Gastrocnemius medialis (tissue), 4 donors: ENCODE measurements around the gene ASXL1. TPM values are rescaled to one million over a fixed set of nuclear protein-coding genes. Genes with fewer than 3 reads are reported as not detected.

Experiments used
- ATAC-seq, 2 donors: fragments of 150-250 bp; one replicate each; pipeline ENCODE4 v1.9.1; 2016
- DNase-seq, 2 donors: peaks; one replicate each; pipeline ENCODE4 v3.0.0-alpha.2; 2019
- H3K27ac ChIP-seq, 4 donors: fragments of 200-600 bp; sonication (generic); 1 replicate in 1 of 4; 2 replicates in 3 of 4; pipeline ENCODE4 v1.5.1; 2016 to 2018; ENCODE audit warnings: mild to moderate bottlenecking in 2 of 4, moderate library complexity in 1 of 4
- H3K27me3 ChIP-seq, 3 donors: fragments of 200-600 bp; sonication (generic) in 2 of 3; 1 replicate in 1 of 3; 2 replicates in 2 of 3; pipeline versions ENCODE4 v1.5.1 to v1.6.0; 2016 to 2019; ENCODE audit warnings: mild to moderate bottlenecking in 1 of 3, moderate library complexity in 1 of 3
- H3K36me3 ChIP-seq, 2 donors: fragments of 200-600 bp; sonication (generic) in 1 of 2; one replicate each; pipeline ENCODE4 v1.5.1; 2017 to 2018
- H3K4me1 ChIP-seq, 2 donors: fragments of 200-600 bp; sonication (generic) in 1 of 2; one replicate each; pipeline ENCODE4 v1.5.1; 2016 to 2017; ENCODE audit warnings: mild to moderate bottlenecking in 2 of 2
- H3K4me3 ChIP-seq, 4 donors: fragments of 200-600 bp; sonication (generic) in 3 of 4; 1 replicate in 1 of 4; 2 replicates in 3 of 4; pipeline ENCODE4 v1.5.1; 2016 to 2019; ENCODE audit warnings: mild to moderate bottlenecking in 2 of 4
- H3K9me3 ChIP-seq, 3 donors: fragments of 200-600 bp; sonication (generic) in 2 of 3; 1 replicate in 1 of 3; 2 replicates in 2 of 3; pipeline ENCODE4 v1.5.1; 2016 to 2019
- POLR2A ChIP-seq, 2 donors: fragments of 450-650 bp; IDR thresholded peaks; one replicate each; pipeline ENCODE4 v1.6.1; 2017; ENCODE audit warnings: antibody characterized with exemption in 2 of 2, mild to moderate bottlenecking in 2 of 2, moderate library complexity in 2 of 2
- in situ Hi-C, 4 donors: fragments of 200-750 bp; cut with MboI; loops; one replicate each; pipeline versions ENCODE4 v1.15.0 to v1.8.0; 2017; ENCODE audit warnings: low sequenced_read_pairs in 4 of 4
- intact Hi-C: fragments of 100-400 bp; cut with DNase I; formaldehyde crosslinking; loops from one replicate; pipeline ENCODE4 v1.15.1; 2023; ENCODE audit warnings: low total_unique reads
- total RNA-seq, 4 donors: library from RNA; depleted of rRNA; stranded (reverse); fragments of >200 nt; gene quantifications; one replicate each; pipeline versions ENCODE4 v1.1.0 to v1.2.3, GENCODE V29; 2016
- TF ChIP-seq, protein P1 (sequence below), 5 experiments: fragments of 450-650 bp in 3 of 5; fragments of 200-600 bp in 2 of 5; sonication (generic) in 2 of 5; IDR thresholded peaks in 4 of 5; conservative IDR thresholded peaks in 1 of 5; 1 replicate in 4 of 5; 2 replicates in 1 of 5; pipeline ENCODE4 v1.5.1; 2016 to 2019; ENCODE audit warnings: antibody characterized with exemption in 5 of 5, mild to moderate bottlenecking in 3 of 5, moderate library complexity in 3 of 5

ASXL1 gene
- total RNA-seq, 4 donors from 2014 or later = 21.8 to 36.6 (median 28.4) TPM

DNA sequence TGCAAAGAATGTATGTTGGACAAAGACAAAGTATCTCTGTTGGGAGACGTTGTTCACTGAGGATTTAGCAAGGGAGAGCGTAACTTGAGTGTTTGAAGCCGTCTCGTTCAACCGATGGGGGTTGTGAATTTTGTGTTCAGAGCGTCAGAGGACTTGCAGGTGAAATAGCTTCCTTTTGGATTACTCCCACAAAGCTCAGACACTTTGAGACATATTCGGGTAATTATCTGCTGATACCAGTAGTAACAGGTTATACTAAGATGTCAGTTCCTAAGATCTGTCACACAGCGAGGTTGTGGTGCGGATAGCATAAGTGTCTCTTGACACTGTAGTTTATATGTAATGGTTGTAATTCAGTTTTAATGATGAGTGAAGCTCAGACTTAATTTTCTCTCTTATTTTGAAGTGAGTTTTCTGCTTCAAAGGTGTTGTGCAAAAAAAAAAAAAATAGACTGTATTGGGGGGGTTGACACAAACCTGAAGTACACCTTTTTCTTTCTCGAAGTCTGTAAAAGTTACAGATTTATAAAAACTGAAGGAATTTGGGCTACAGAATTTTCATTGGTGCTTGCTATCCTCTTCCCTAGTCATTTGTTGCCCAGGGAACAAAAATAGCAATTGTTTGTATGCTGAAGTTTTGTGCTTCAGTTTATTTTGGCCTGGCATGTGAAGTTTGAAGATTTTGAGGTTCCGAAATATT is 1.7 kb downstream of the ASXL1 start:
- in situ Hi-C loops = no loop called here
- DNase-seq (no peak), ATAC-seq (no peak)
- H3K27me3 ChIP-seq = no peaks in the 10 kb centered on the region
- TF ChIP-seq POLR2A (IDR thresholded peaks at IDR 0.05) = no peak
- TF ChIP-seq, protein P1, sequence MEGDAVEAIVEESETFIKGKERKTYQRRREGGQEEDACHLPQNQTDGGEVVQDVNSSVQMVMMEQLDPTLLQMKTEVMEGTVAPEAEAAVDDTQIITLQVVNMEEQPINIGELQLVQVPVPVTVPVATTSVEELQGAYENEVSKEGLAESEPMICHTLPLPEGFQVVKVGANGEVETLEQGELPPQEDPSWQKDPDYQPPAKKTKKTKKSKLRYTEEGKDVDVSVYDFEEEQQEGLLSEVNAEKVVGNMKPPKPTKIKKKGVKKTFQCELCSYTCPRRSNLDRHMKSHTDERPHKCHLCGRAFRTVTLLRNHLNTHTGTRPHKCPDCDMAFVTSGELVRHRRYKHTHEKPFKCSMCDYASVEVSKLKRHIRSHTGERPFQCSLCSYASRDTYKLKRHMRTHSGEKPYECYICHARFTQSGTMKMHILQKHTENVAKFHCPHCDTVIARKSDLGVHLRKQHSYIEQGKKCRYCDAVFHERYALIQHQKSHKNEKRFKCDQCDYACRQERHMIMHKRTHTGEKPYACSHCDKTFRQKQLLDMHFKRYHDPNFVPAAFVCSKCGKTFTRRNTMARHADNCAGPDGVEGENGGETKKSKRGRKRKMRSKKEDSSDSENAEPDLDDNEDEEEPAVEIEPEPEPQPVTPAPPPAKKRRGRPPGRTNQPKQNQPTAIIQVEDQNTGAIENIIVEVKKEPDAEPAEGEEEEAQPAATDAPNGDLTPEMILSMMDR (IDR thresholded peaks at IDR 0.05 in 4 of 5, conservative IDR thresholded peaks at IDR 0.05 in 1 of 5) = no peak
- H3K9me3 ChIP-seq = no peaks in the 10 kb centered on the region
- no peaks in the 10 kb centered on the region for H3K36me3 ChIP-seq
- peaks cover 46 to 53% of the 10 kb centered on the region in 2 donors for H3K4me1 ChIP-seq
- intact Hi-C loops = loop anchor here (2.0 to 10.0 kb wide), 4 partner anchors 83 to 1635 kb away; partner anchors contain the start of genes CHMP4B, KIF3B and RALY
- H3K27ac ChIP-seq = peak overlapping the region; percentile 90 to 99 (median 98)
- H3K4me3 ChIP-seq = peak overlapping the region; percentile 75 to 98 (median 90)

DNA sequence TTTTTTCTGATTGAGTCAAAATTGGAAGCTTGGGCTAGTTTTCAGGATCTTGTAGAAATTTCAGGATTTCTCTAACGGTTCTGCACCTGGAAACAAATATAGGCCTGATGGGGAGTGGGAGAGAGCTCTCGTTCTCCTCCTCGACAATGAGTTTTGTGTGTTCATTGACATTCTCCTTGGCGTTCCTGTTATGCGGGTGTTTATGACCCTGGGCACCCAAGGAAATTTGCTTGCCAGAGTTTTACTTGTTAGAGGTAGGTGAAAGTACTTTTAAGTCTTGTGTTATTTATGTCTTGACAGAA is 2.2 kb downstream of the ASXL1 start:
- TF ChIP-seq, protein P1 (IDR thresholded peaks at IDR 0.05 in 4 of 5, conservative IDR thresholded peaks at IDR 0.05 in 1 of 5) = no peak
- TF ChIP-seq POLR2A (IDR thresholded peaks at IDR 0.05) = no peak
- Histone ChIP-seq H3K4me3 (peak overlapping the region; percentile 75 to 98 (median 90)), H3K4me1 (peaks cover 51 to 58% of the 10 kb centered on the region in 2 donors), H3K36me3 (no peaks in the 10 kb centered on the region), H3K27ac (peak overlapping the region; percentile 90 to 99 (median 98)), H3K27me3 (no peaks in the 10 kb centered on the region), H3K9me3 (no peaks in the 10 kb centered on the region)
- in situ Hi-C loops (no loop called here), intact Hi-C loops (no loop called here)
- ATAC-seq (no peak), DNase-seq (no peak)

DNA sequence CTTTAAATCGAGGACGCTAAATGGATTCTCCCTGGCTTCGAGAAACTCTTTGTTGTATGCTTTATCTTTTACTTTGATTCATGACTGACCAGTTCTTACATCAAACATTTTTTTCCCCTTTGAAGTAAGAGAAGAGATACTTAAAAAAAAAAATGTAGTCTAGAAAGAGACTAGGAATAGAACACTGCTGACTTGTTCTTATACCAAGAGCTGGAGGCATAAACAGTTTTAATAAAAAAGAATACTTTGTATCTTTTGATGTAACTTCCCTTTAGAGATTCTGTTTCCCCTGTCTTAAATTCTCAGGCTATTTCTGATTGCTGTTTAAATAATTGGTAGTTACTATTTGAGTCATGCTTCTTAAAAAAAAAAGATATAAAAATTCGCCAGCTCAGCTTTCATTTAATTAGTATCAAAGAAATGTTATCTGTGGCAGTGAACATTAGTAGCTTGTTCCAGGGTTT is 4.8 kb downstream of the ASXL1 start:
- peaks cover 67 to 74% of the 10 kb centered on the region in 2 donors for H3K4me1 ChIP-seq
- no peaks in the 10 kb centered on the region for H3K9me3 ChIP-seq
- intact Hi-C loops (no loop called here), in situ Hi-C loops (no loop called here)
- no peak for TF ChIP-seq POLR2A (IDR thresholded peaks at IDR 0.05)
- TF ChIP-seq, protein P1 (IDR thresholded peaks at IDR 0.05 in 4 of 5, conservative IDR thresholded peaks at IDR 0.05 in 1 of 5) = no peak
- H3K27me3 ChIP-seq = no peaks in the 10 kb centered on the region
- H3K27ac ChIP-seq = peak overlapping the region; percentile 36 to 62 (median 48)
- H3K36me3 ChIP-seq = no peaks in the 10 kb centered on the region
- no peak for ATAC-seq
- peak overlapping the region in 1 of 4 donors; percentile 10 for H3K4me3 ChIP-seq
- no peak for DNase-seq

DNA sequence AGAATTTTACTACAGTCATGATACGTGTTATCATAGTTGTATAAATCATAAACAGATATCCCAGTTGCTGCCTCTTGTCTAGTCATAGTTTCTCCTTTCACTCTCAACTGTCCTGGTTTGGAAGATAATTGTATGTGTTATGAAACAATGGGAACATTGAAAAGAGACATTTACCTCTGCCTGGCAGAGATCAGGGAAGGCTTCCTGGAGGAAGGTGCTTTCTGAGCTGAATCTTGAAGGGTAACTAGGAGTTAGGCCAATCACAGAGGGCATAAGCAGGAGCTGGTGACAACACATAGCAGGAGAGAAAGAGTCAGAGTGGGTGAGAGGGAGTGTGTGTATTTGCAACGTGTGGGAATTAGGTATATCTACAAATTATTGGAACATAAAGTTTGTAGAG is 5.4 kb downstream of the ASXL1 start:
- Histone ChIP-seq H3K27ac (peak overlapping the region; percentile 36 to 62 (median 48)), H3K4me3 (no peak overlapping the region)
- in situ Hi-C loops = no loop called here

More for the DNA sequence above, 5.4 kb downstream of the ASXL1 start:
- H3K4me1 ChIP-seq = peaks cover 67 to 76% of the 10 kb centered on the region in 2 donors
- intact Hi-C loops = no loop called here
- ATAC-seq = no peak
- no peaks in the 10 kb centered on the region for H3K27me3 ChIP-seq
- H3K9me3 ChIP-seq = no peaks in the 10 kb centered on the region
- no peaks in the 10 kb centered on the region for H3K36me3 ChIP-seq
- DNase-seq = no peak
- no peak for TF ChIP-seq POLR2A (IDR thresholded peaks at IDR 0.05)
- TF ChIP-seq, protein P1 (IDR thresholded peaks at IDR 0.05 in 4 of 5, conservative IDR thresholded peaks at IDR 0.05 in 1 of 5) = no peak
